GM19397 (cell line): ENCODE data around the gene THPO.
"Not testable (repeated sequence)": the region's sequence is repeated elsewhere in the genome, so short reads cannot be mapped to it uniquely, and the experiment has no call there.

ENCODE experiments used
- ATAC-seq: cut with Tn5 transposase; IDR thresholded peaks from one replicate; pipeline ENCODE4 v1.9.1; 2021; ENCODE audit warnings: mild to moderate bottlenecking, moderate library complexity; ENCODE audit not compliant: unreplicated experiment

The THPO gene

GRCh38 chr3:184351511-184352148 lies 26.4 kb downstream of the THPO start:
- ATAC-seq = no peak

DNA sequence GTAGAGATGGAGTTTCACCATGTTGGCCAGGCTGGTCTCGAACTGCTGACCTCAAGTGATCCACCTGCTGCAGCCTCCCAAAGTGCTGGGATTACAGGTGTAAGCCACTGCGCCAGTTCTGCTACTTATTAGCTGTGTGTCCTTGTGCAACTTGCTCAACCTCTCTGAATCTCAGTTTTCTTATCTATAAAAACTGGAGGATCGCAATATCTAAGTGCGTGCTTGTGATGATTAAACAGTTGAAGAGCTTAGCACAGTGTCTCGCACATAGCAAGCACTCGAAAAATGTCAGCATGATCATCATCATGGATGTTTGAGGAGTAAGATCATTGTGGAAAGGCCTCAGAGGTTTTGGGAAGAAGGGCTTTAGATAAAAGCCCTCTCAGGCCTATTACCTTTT lies 27.4 kb downstream of the THPO start:
- no peak for ATAC-seq

DNA sequence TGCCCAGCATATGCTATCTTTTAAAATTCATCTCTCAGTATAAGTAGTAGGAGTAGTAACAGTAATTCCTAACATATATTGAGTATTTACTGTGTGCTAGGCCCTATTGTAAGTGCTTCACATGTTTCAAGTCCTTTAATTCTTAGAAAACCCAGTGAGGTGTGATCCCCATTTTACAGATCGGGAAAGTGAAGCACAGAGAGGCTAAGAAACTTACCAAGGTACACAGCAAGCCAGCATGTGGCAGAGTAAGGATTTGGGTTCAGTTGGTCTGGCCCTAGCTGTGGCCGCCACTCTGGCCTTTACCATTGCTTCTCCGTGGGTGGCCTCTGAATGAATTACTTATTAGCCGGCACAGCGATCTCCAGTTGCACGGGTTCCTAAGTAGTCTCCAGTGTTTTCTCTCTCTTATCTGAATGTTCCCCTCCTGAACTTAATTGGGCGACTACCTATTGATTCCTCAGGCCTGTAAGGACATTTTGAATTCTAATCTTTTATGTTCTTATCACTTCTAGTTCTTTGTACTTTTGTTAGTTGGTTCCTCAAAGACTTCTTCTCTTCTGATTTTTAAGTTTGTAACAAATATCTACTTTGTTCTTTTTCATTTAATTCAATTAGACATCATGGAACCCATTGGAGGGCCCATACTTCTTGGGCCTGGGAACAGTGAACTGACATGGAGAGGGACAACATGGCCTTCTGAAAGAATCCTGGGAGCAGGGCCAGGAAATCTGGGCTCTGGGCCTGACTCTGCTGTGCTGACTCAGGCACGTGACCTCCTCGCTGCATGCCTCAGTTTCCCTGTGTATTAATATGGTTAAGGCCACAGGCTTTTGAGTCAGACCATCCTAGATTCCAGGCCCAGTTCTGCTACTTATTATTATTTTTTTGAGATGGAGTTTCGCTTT lies 28.2 kb downstream of the THPO start:
- no peak for ATAC-seq

GRCh38 chr3:184348057-184348382 lies 30.0 kb downstream of the THPO start:
- ATAC-seq = no peak

DNA sequence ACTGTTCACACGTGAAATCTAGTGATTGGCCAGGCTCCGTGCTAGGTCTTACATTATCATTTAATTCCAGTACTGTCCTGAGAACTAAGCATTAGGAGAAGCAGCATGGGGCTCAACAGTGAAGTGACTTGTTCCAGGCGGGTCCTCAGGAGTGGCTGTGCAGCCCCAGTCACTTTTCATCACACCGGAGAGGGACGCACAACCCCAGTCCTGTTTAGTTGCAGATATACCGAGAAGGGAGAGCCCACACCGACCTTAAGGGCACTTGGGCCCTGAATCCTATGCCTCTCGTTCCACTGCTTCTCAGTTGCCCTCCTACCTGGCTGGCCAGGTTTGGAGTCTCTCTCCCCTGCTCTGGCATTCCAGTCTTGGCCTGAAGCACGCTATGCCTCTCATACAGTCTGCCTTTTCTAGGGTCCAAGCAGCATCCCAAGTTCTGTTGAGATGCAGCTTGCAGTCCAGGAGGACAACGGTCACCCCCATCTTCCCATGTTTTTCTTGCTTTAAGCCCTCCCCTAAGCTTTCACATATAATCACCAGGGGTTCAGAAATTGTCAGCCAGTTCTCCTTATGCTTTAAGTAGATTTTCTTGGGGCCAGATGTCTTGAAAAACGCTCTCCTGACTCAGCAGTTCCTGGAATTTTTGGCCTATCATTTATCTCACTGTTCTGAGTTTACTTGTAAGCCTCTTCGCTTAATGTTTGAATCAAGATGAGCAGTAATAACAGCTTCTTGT lies 30.5 kb downstream of the THPO start:
- ATAC-seq = no peak

DNA sequence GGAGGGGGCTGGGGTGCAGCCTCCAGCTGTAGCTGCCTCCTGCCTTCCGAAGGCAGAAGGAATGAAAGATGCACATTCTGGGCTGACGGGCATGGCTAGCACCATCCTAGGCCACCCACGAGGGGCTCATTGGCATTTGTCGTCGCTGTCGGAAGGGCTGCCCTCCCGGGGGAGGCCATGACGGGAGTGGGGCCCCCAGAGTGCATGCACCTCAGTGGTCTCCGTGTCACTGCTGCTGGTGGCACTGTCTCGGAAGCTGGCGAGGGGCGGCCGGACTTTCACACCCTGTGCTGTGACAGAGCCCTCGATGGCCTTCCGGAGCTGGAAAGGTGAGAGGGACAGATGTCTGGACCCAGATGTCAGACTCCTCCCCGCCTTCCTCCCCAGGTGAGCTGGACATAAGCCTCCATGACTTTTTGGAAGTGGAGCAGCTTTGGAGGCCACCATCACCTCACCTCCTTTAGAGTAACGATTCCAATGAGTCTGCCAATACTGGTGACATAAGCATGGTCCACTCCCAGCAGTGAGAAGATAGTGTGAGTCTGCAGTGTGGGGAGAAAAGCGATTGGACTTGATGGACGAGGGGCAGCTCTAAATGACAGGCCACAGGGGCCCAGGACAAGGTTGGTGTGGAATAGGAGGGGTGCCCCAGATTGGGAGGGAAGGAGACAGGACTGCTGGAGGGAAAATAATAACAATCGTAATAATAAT lies 31.4 kb downstream of the THPO start:
- ATAC-seq = no peak

DNA sequence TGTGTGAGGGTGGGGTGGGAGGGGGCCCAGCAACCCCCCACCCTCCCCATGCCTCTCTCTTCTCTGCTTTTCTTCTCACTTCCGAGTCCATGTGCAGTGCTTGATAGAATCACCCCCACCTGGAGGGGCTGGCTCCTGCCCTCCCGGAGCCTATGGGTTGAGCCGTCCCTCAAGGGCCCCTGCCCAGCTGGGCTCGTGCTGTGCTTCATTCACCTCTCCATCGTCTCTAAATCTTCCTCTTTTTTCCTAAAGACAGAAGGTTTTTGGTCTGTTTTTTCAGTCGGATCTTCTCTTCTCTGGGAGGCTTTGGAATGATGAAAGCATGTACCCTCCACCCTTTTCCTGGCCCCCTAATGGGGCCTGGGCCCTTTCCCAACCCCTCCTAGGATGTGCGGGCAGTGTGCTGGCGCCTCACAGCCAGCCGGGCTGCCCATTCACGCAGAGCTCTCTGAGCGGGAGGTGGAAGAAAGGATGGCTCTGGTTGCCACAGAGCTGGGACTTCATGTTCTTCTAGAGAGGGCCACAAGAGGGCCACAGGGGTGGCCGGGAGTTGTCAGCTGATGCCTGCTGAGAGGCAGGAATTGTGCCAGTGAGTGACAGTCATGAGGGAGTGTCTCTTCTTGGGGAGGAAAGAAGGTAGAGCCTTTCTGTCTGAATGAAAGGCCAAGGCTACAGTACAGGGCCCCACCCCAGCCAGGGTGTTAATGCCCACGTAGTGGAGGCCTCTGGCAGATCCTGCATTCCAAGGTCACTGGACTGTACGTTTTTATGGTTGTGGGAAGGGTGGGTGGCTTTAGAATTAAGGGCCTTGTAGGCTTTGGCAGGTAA lies 32.5 kb downstream of the THPO start:
- ATAC-seq = no peak

DNA sequence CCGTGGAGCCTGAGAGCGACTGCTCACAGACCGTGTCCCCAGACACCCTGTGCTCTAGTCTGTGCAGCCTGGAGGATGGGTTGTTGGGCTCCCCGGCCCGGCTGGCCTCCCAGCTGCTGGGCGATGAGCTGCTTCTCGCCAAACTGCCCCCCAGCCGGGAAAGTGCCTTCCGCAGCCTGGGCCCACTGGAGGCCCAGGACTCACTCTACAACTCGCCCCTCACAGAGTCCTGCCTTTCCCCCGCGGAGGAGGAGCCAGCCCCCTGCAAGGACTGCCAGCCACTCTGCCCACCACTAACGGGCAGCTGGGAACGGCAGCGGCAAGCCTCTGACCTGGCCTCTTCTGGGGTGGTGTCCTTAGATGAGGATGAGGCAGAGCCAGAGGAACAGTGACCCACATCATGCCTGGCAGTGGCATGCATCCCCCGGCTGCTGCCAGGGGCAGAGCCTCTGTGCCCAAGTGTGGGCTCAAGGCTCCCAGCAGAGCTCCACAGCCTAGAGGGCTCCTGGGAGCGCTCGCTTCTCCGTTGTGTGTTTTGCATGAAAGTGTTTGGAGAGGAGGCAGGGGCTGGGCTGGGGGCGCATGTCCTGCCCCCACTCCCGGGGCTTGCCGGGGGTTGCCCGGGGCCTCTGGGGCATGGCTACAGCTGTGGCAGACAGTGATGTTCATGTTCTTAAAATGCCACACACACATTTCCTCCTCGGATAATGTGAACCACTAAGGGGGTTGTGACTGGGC lies 33.3 kb downstream of the THPO start:
- ATAC-seq = no peak

DNA sequence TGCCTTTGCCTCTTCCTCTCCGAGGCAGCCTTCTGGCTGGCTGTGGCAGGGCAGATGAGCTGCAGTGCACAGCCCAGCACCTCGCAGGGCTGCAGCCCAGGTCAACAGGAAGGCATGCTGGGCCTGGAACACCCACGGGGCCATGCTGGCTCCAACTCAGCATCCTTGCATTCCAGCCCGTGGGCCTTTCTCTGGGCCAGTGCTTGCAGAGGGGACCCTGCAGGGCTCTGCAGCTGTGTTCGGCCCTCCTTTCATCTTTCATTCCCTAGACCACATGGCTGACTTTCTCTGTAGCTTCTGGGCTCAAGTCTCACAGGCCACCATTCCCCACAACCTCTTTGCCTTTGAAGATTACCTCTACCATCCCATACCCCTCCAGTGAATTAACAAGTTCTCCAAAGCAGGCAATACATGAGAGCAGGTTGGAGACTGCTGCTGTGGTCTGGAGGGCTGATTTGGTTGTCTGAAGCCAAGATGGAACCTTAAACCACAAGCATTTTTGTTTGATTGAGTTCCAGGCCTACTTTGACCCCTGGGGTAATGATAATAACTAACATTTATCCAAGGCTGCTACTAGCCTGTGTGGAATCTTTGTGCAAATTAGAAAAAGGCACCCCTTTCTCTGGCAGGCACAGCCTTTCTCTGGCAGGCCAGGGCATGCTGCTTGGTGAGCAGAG lies 34.7 kb downstream of the THPO start:
- ATAC-seq = no peak

- ATAC-seq = no peak
Measured at GRCh38 chr3:184341925-184342324, 36.1 kb downstream of the THPO start.

- ATAC-seq = not testable (repeated sequence)
Measured at GRCh38 chr3:184339451-184340135, 38.4 kb downstream of the THPO start.

DNA sequence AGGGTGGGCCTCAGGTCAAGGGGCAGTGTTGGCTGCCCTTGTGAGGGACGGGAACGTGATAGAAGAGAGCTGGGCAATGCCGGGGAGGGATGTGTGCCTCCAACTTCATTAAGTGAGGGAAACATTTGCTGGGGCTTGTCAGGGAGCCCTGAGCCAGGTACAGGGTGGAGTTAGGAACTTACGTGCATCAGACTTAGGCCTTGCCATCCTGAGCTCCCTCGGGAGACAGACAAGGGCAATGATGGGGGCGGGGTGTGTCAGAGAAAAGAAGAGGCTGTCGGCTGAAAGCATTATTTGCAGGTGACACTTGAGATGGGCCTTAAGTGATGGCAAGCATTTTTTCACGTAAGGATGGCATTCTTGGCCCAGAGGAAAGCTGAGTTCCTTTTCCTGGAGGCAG lies 39.0 kb downstream of the THPO start:
- no peak for ATAC-seq

DNA sequence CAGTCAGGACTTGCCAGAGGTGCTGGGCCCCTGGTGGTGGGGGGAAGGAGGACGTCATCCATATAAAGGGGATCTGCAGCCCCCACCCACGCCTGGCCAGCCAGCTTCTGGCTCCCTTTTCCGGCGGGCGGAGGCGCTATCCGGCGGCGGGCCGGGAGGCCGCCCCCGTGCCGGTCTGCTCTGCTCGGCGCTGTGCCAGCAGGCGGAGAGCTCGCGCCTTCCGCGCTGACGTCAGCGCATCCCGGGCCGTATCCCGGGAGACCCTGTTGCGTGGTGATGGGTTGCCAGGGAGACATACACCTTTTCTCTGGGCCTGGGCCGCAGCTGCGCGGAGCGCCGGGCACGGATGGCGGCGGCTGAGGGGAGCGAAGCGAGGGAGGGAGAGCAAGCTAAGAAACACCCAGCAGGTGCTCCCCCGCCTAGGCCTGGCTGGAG lies 39.5 kb downstream of the THPO start:
- ATAC-seq = no peak

GRCh38 chr3:184337981-184338380 lies 40.0 kb downstream of the THPO start:
- no peak for ATAC-seq

GRCh38 chr3:184337399-184337714 lies 40.6 kb downstream of the THPO start, which contains the start of gene FAM131A:
Gene FAM131A, plus strand, starts transcription at chr3:184337600. Its CDS starts 31 bp downstream, at chr3:184337631.
- ATAC-seq = no peak

- ATAC-seq = no peak
Measured at GRCh38 chr3:184336547-184337398, 41.2 kb downstream of the THPO start.
